Measurements from ENCODE around the gene RANBP1.

Gene RANBP1

DNA sequence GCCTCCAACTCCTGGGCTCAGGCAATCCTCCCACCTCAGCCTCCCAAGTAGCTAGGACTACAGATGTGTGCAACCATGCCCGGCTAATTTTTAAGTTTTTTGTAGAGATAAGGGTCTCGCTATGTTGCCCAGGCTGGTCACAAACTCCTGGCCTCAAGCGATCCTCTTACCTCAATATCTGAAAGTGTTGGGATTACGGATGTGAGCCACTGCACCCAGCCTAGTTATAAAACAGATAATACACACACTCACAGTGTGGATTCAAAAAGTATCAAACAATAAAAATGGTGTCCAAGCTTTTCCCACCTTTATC lies 35.3 kb downstream of the RANBP1 start:
- no peak for DNase-seq (ENCODE audit: low read depth, low spot score)
- ChIA-PET POLR2A (no interaction called here), CTCF (interaction anchor here (1.1 kb wide), 1 partner anchor 14 kb away, joined by 3 read pairs; no protein-coding TSS in a partner anchor)
- H3K4me3 ChIP-seq (ENCODE audit: low read depth, low read length) = no peak overlapping the region
- TF ChIP-seq, protein P1, sequence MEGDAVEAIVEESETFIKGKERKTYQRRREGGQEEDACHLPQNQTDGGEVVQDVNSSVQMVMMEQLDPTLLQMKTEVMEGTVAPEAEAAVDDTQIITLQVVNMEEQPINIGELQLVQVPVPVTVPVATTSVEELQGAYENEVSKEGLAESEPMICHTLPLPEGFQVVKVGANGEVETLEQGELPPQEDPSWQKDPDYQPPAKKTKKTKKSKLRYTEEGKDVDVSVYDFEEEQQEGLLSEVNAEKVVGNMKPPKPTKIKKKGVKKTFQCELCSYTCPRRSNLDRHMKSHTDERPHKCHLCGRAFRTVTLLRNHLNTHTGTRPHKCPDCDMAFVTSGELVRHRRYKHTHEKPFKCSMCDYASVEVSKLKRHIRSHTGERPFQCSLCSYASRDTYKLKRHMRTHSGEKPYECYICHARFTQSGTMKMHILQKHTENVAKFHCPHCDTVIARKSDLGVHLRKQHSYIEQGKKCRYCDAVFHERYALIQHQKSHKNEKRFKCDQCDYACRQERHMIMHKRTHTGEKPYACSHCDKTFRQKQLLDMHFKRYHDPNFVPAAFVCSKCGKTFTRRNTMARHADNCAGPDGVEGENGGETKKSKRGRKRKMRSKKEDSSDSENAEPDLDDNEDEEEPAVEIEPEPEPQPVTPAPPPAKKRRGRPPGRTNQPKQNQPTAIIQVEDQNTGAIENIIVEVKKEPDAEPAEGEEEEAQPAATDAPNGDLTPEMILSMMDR (IDR thresholded peaks at IDR 0.05; ENCODE audit: insufficient read depth, low read length, missing control alignments) = no peak

DNA sequence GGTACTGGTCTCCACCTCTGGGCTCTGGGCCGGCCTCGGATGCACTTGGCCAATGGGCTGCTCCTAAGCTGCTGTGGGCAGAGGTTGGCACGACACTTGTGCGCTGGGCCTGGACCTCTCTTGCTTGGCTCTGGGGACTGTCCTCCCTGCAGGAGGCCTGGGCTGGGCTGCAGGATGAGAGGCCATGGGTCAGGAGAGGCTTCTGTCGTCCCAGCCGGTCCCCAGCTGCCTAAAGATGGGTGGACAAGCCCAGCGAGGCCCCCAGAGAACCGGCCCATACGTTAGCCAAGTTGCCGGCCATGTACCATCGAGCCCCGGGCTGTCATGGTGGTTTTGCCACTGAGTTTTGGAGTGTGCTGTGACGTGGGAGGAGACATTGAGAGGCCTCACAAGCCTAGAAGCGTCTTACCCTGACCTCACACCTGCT lies 36.6 kb downstream of the RANBP1 start:
- no peak overlapping the region for H3K4me3 ChIP-seq (ENCODE audit: low read depth, low read length)
- POLR2A ChIA-PET = no interaction called here
- no peak for DNase-seq (ENCODE audit: low read depth, low spot score)
- TF ChIP-seq, protein P1 (IDR thresholded peaks at IDR 0.05; ENCODE audit: insufficient read depth, low read length, missing control alignments) = no peak
- CTCF ChIA-PET = no interaction called here

DNA sequence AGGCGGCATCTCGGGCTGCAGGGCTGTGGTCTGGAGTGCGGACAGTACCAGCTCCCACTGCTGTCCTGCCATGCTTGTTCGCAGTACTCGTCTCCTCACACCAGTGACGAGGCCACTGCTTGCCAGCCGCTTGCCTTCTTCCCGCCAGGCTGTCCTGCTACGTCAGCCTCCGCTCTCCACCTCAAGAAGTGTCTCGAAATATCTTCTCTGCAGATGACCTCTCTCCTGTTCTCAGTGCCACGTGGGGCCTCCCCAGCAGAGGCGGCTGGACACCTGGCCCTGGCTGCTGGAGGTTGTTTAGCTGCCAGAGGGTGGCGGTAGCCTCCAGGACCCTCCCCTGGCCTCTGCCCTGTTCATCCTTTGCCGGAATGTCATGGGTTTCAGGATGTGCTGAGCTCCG lies 38.0 kb downstream of the RANBP1 start:
- ChIA-PET CTCF (interaction anchor here (1.2 to 5.6 kb wide), 5 partner anchors 9 to 303 kb away, joined by 3 to 89 read pairs (median 4); no protein-coding TSS in a partner anchor), POLR2A (no interaction called here)
- TF ChIP-seq, protein P1 (IDR thresholded peaks at IDR 0.05; ENCODE audit: insufficient read depth, low read length, missing control alignments) = no peak
- no peak for DNase-seq (ENCODE audit: low read depth, low spot score)
- no peak overlapping the region for H3K4me3 ChIP-seq (ENCODE audit: low read depth, low read length)

DNA sequence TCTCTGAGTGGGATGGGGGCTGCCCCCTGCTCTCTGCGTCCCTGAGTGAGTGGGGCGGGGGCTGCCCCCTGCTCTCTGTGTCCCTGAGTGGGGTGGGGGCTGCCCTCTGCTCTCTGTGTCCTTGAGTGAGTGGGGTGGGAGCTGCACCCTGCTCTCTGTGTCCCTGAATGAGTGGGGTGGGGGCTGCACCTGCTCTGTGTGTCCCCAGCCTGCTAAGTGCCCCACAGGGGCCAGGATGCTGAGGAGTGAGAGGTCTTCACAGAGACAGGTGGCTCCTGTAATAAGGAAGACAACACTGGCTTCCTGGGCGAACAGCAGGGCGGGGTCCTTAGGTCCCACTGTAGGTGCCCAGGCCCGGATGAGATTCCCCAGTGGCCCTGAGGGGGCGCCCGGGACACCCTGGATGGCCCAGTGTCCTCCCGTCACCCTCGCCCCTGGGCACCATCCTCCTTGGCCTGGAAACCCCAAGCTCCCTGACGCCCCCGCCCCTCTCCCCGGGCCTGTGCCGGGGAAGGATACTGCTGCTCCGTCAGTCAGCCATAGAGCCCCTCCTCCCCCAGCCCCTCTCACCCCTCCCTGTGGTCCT lies 38.8 kb downstream of the RANBP1 start:
- POLR2A ChIA-PET = no interaction called here

DNA sequence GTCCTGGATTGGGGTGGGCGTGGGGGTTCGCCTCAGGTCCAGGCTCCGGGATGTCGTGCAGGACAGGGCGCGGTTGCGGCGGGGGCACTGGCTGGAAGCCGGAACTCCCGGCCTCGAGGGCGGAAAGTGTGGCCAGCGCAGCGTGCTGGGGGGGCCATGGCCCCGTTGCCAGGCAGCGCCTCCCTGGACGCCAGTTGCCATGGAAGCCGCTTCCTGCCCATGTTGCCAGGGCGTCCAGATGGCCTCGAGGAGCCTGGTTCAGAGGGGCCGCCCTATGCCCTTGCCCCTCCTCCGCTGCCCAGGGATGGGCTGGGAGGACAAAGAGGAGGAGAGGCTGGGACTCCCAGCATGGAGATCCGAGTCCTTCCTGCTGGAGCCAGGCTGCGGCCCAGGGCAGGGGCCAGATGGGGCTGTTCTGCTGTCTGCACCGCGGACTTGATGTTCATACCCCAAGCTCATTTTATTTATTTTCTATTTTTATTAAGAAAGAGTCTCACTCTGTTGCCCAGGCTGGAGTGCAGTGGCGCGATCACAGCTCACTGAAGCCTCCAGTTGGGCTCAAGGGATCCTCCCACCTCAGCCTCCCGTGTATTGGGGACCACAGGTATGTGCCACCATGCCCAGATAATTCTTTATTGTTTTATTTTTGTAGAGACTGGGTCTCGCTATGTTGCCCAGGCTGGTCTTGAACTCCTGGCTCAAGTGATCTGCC lies 39.6 kb downstream of the RANBP1 start:
- ChIA-PET CTCF (interaction anchor here (0.7 to 5.6 kb wide), 5 partner anchors 114 to 308 kb away, joined by 3 to 89 read pairs (median 26); no protein-coding TSS in a partner anchor), POLR2A (no interaction called here)
- TF ChIP-seq, protein P1 (IDR thresholded peaks at IDR 0.05; ENCODE audit: insufficient read depth, low read length, missing control alignments) = no peak
- no peak for DNase-seq (ENCODE audit: low read depth, low spot score)
- H3K4me3 ChIP-seq (ENCODE audit: low read depth, low read length) = peak overlapping the region; percentile 43

More for the DNA sequence above, 38.8 kb downstream of the RANBP1 start:
- TF ChIP-seq, protein P1 (IDR thresholded peaks at IDR 0.05; ENCODE audit: insufficient read depth, low read length, missing control alignments) = no peak
- CTCF ChIA-PET = interaction anchor here (1.3 to 5.6 kb wide), 2 partner anchors 10 to 129 kb away, joined by 5 to 89 read pairs; no protein-coding TSS in a partner anchor
- no peak for DNase-seq (ENCODE audit: low read depth, low spot score)
- H3K4me3 ChIP-seq (ENCODE audit: low read depth, low read length) = peak overlapping the region; percentile 43

DNA sequence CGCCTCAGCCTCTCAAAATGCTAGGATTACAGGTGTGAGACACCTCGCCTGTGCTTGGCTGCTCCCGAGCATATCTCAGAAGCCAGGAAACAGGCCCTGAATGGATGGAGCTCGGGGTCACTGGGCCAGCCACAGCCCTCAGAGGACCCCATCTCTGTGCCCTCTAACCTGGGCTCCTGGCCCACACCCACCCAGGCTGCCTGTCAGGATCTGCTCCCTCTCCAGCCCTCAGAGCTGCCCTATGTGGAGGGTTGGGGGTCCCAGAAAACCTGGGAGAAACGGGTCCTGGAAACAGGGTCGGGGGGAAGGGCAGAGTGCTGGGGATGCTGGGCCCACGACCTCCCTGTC lies 40.1 kb downstream of the RANBP1 start:
- CTCF ChIA-PET = interaction anchor here (1.0 to 5.6 kb wide), 6 partner anchors 16 to 136 kb away, joined by 5 to 89 read pairs (median 20); no protein-coding TSS in a partner anchor

More for the DNA sequence above, 40.1 kb downstream of the RANBP1 start:
- no peak for DNase-seq (ENCODE audit: low read depth, low spot score)
- TF ChIP-seq, protein P1 (IDR thresholded peaks at IDR 0.05; ENCODE audit: insufficient read depth, low read length, missing control alignments) = no peak
- POLR2A ChIA-PET = no interaction called here
- no peak overlapping the region for H3K4me3 ChIP-seq (ENCODE audit: low read depth, low read length)
